Lower lobe of right lung (tissue), 2 donors: ENCODE measurements around the gene CENPC. TPM values are rescaled to one million over a fixed set of nuclear protein-coding genes. Genes with fewer than 3 reads are reported as not detected.

ENCODE experiments used
- ATAC-seq, 2 donors: fragments of 200-7000 bp; cut with Tn5 transposase; one replicate each; pipeline ENCODE4 v1.9.1; 2020 to 2022; ENCODE audit warnings: mild to moderate bottlenecking in 2 of 2, moderate library complexity in 2 of 2
- DNase-seq: peaks from one replicate; pipeline ENCODE4 v3.0.0-alpha.2; 2020
- H3K27ac ChIP-seq: fragments of 200-600 bp; one replicate; pipeline ENCODE4 v1.8.0; 2022
- H3K27me3 ChIP-seq: fragments of 200-600 bp; one replicate; pipeline ENCODE4 v1.8.0; 2022; ENCODE audit warnings: low read depth
- H3K36me3 ChIP-seq: fragments of 200-600 bp; one replicate; pipeline ENCODE4 v1.8.0; 2022; ENCODE audit warnings: mild to moderate bottlenecking
- H3K4me1 ChIP-seq: fragments of 200-600 bp; one replicate; pipeline ENCODE4 v1.8.0; 2022
- H3K4me3 ChIP-seq: fragments of 200-600 bp; one replicate; pipeline ENCODE4 v1.8.0; 2022; ENCODE audit warnings: mild to moderate bottlenecking
- H3K9me3 ChIP-seq: fragments of 200-600 bp; one replicate; pipeline ENCODE4 v1.8.0; 2022
- intact Hi-C: fragments of 100-400 bp; cut with DNase I; formaldehyde crosslinking; loops from one replicate; pipeline ENCODE4 v1.11.0; 2022
- total RNA-seq: library from RNA; stranded (reverse); fragmentation: NEBNext Ultra II Directional; extraction: Animal tissue kit (Norgen Biotek cat#: 25700); gene quantifications from one replicate; pipeline ENCODE4 v1.2.1, GENCODE V29; 2021
- TF ChIP-seq, protein P1 (sequence below): fragments of 200-600 bp; IDR thresholded peaks from one replicate; pipeline ENCODE4 v1.8.0; 2022; ENCODE audit warnings: antibody characterized with exemption, mild to moderate bottlenecking
- donor health status: DM: no; HTN: yes; CAD: no; lungs with severe emphysema.

Gene CENPC
- total RNA-seq, 1 donor from 2014 or later, result 27.4 TPM

DNA sequence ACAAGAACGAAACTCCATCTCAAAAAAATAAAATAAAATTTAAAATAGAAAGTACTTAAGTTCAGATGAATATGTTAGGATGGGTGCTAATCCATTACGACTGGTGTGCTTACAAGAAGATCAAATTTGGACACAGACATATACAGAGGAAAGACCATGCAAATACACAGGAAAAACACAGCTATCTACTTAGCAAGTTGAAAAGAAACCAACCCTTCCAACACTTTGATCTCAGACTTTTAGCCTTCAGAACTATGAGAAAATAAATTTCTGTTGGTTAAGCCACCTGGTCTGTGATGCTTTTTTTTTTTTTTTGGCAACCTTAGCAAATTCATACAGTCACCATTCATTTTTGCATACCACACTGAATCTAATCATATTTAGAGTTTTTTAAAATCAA lies 116.5 kb downstream of the CENPC start:
- Histone ChIP-seq H3K4me1 (no peaks in the 10 kb centered on the region), H3K4me3 (no peak overlapping the region), H3K36me3 (peaks cover 4% of the 10 kb centered on the region), H3K27ac (no peak overlapping the region), H3K9me3 (no peaks in the 10 kb centered on the region), H3K27me3 (no peaks in the 10 kb centered on the region)
- intact Hi-C loops, result no loop called here
- no peak for DNase-seq
- TF ChIP-seq, protein P1, sequence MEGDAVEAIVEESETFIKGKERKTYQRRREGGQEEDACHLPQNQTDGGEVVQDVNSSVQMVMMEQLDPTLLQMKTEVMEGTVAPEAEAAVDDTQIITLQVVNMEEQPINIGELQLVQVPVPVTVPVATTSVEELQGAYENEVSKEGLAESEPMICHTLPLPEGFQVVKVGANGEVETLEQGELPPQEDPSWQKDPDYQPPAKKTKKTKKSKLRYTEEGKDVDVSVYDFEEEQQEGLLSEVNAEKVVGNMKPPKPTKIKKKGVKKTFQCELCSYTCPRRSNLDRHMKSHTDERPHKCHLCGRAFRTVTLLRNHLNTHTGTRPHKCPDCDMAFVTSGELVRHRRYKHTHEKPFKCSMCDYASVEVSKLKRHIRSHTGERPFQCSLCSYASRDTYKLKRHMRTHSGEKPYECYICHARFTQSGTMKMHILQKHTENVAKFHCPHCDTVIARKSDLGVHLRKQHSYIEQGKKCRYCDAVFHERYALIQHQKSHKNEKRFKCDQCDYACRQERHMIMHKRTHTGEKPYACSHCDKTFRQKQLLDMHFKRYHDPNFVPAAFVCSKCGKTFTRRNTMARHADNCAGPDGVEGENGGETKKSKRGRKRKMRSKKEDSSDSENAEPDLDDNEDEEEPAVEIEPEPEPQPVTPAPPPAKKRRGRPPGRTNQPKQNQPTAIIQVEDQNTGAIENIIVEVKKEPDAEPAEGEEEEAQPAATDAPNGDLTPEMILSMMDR, result no peak
- no peak for ATAC-seq

Other genes with a start within 250 kb of the CENPC start
- 3.4 TPM for gene STAP1, start 13.2 kb upstream of the CENPC start, total RNA-seq
- 54.4 TPM for gene UBA6, start 155.7 kb upstream of the CENPC start, total RNA-seq
- not detected for gene GNRHR, start 208.9 kb upstream of the CENPC start, total RNA-seq